GM19238 (cell line): ENCODE measurements around the gene MAGI1.

ENCODE experiments used
- DNase-seq: peaks from one replicate; pipeline ENCODE4 v3.0.0; 2011; ENCODE audit warnings: low spot score; ENCODE audit not compliant: insufficient read length

Gene MAGI1

DNA sequence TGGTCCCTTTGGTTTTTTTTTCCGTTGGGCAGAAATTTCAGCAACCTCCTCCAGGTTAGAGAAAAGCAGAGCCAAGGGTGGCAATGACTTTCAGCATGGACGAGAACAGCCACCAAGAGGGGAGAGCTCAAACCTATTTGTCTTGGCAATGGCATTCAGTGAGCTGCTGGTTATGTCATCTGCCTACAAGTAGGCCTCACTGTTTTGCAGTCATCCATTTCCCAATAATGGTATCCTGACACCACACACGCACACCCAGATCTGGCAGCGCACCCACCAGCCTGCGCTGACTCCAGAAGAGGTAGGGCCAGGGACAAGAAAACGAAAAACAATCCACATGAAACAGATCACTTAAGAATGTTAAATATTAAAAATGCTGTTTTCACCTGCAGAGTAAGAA lies 92.3 kb downstream of the MAGI1 start:
- no peak for DNase-seq

DNA sequence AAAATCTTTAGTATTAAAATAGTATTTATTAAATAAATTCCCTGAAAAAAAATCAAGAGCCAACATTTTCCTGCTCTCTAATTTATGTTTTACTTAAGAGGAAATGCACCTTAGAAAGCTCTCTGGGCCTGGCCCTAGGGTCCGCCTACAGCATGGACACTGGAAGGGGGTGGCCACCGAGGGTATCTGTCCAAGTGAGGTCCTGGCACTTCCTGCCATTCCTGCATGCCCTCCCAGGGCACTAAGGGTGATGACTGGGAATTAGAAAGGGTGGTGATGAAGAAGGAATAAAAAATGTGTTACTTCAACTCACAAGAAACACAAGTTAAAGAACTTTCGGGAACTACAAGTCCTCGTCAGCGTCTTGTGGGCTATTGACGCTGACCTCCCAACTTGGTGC lies 92.8 kb downstream of the MAGI1 start:
- no peak for DNase-seq

DNA sequence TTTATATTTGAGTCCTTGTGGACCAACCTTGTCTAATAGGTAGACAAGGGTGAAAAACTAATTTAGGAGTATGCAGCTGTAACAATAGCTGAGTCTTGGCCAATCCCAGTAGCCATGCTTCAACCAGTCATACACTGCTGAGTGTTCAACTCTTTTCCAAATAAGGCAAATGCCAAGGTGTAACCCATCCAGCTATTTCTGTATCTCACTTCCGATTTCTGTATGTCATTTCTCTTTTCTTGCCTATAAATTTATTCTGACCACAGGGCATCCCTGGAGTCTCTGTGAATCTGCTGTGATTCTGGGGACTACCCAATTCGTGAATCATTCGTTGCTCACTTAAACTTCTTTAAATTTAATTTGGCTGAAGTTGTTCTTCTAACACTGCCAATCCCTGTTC lies 93.2 kb downstream of the MAGI1 start:
- DNase-seq, result no peak

DNA sequence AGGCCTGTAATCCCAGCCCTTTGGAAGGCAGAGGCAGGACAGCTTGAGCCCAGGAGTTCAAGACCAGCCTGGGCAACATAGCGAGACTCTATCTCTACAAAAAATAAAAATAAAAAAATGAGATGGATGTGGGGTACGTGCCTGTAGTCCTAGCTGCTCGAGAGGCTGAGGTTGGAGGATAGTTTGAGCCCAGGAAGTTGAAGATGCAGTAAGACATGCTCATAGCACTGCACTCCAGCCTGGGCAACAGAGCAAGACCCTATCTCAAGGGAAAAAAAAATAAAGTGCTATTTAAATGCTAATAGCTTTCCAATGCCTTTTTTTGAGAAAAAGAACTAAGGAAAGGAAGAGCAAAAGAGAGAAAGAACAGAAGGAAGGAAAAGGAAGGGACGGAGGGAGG lies 94.5 kb downstream of the MAGI1 start:
- no peak for DNase-seq

DNA sequence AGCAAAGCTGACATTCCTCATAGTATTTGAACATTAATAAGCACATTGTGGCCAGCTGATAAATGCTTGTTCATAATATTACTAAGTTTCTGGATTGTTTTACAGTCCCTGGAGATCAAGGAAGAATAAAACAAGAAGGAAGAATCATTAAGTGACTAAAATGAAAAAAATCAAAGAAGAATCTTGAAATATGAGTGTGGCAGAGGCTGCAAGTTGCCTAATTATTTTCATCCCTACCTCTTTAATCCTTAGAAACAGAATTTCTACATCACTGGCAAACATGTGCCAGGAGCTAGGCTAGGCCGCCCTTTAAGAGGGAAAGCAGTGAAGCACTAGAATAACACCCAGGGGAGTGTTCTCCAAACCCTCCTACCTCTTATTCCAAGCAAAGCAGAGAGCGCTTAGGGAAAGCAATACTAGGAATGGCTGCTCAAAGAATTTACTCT lies 98.9 kb downstream of the MAGI1 start:
- DNase-seq, result no peak

DNA sequence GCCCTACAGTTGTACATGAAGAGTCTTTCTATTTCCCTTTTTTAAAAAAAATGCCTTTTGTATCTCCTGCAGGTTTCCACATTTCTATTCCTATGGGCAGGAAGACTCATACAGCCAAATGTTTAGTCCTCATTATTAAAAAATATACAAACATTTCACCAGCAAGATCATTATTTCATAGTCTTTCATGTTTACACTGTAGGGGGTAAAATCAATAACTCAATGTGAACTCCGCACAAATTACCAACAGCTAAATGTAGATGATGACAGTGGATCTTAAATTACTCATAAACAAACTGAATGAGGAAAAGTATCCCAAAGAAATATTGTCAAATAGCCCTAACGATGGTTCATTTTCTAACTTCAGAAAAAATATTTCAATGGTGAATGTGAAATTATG lies 99.5 kb downstream of the MAGI1 start:
- DNase-seq, result no peak

DNA sequence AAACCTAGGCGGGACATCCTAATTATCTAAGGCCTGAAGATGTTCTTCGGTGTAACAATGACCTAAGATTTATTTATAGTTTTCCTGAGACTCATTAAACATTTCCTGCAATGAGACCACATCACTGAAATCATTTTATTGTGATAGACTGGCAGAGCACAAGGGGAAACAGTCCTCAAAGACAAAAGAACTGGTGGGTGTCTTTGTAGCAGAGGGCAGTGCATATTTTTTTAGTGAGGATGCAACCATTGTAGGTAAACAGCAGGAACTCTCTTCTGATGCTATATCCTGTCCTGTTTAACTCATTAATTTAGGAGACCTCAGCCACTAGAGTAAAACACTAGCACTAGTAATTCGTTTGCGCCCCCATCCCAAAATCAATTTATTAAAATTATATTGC lies 100.0 kb downstream of the MAGI1 start:
- no peak for DNase-seq

DNA sequence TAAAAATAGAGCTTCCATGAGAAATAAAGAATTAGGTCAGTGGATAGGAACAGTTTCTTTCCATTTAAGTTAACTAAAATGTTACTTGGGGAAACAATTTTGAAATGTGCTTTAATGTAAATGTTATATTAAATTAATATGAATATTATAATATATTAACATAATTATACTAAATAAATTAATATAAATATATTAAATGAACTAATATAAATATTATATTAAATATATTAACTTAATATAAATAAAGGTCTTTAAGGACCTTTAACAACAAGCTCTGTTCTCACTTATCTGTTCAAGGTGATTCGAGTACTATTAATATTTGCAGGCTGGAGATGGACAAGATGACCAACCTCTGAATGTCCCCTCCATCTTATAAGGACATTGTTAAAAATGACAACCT lies 100.6 kb downstream of the MAGI1 start:
- DNase-seq, result no peak

DNA sequence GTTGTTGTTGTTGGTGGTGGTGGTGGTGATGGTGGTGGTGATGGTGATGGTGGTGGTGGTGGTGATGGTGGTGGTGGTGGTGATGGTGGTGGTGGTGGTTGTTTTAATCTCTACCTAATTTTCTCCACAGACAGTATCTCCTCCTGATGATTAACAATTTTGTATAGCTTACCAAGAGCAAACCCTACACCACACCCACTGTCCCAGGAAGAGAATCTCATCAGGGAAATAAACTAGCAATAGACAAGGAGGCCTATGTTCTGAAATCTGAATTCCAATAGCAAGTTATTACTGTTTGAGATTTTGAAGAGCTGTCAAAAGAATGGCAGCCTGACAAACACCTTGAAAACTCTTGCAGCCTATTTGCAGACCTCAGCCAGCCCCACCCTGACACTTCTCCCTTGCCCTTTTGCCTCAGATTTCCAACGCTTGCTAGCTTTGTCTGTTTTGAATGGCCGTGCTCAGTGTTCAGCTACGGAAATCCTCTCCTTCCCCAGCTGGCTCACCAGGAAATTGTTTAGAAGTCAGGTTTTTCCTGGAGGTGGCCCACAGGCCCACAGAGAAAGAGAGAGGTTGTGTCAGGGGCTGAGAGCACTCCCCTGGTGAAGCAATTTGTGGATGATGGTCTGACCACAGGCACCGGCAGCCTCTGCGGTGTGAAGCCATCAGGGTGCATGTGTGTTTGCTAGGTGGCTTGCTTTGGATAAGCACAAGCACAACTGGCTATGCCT lies 101.6 kb downstream of the MAGI1 start:
- no peak for DNase-seq

DNA sequence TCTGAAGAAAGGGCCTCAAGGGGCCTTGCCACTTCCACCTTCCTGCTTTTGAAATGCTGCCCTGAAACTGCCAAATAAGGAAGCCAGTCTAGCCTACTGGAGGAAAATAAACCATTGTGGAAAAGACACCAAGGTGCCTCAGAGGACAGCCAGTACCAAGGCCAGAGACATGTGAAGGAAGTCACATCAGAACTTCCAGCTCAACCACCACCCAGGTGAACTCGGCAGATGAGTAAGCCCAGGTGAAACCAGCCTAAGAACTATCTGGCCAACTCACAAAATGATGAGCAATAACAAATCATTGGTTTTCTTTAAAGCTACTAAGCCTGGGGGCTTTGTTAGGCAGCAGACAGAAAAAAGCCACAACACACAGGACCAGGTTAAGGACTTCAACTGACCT lies 103.0 kb downstream of the MAGI1 start:
- DNase-seq, result no peak

DNA sequence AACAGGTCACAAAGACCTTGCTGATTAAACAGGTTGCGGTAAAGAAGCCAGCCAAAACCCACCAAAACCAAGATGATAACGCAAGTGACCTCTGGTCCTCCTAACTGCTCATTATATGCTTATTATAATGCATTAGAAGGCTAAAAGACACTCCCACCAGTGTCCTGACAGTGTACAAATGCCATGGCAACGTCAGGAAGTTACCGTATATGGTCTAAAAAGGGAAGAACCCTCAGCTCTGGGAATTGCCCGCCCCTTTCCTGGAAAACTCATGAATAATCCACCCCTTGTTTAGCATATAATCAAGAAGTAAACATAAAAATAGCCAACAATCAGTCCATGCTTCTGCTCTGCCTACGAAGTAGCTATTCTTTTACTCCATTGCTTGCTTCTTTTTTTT lies 108.1 kb downstream of the MAGI1 start:
- no peak for DNase-seq

DNA sequence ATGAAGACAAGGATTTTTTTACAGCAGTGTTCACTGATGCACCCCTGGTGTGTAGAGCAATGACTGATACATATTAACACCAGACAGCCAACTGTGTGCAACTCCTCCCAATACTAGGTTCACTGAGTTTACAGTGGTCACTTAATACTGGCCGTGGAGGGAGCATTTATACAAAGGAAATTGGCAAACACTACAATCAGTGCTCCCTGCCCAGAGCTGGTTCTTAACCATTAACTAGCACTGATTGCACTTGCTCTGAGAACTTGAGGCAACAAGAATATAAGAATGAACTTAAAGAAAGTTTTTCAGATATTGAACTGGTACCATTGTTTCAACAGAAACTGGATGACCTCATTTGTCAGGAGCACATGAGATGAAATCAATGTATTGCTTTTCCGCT lies 110.6 kb downstream of the MAGI1 start:
- no peak for DNase-seq

DNA sequence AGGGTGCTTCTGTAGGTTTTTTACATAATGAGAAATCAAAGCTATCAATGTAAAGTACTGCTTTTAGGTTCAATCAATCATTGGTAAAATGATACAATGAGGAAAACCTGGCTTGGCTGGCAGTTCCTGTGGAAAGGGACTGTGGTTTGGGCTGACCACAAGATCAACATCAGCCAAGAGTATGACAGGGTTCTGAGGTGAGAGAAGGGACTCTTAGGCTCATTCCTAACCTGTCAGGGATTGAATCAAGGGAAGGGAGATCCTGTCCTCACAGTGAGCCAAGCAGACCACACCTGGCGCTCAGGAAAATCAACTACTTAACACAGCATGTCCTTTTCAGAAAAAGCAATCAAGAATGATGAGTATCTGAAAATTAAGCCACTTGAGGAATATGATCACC lies 111.1 kb downstream of the MAGI1 start:
- no peak for DNase-seq

DNA sequence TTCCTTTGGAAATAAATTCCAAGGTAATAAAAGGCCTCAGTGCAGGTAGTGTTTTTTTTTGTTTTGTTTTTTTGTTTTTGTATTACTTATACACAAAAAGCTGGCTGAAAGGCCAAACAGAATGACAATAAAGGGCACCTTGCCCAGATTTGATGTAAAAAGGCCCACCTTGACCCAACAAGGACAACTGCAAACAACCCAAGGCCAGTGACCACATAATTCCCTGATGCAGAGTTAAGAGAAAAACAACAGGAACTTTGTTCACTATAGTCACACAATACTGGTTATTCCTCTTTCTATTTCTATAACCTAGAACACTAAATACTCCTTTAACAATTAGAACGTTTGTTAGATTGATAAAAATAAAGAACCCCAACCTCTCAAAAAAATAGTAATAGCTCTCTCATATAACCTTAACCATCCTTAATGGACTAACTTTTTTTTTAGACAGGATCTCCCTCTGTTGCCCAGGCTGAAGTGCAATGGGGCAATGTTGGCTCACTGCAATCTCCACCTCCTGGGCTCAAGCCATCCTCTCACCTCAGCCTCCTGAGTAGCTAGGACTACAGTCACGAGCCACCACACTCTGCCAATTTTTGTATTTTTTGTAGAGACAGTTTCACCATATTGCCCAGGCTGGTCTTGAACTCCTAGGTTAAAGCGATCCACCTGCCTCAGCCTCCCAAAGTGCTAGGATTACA lies 113.3 kb downstream of the MAGI1 start:
- no peak for DNase-seq

DNA sequence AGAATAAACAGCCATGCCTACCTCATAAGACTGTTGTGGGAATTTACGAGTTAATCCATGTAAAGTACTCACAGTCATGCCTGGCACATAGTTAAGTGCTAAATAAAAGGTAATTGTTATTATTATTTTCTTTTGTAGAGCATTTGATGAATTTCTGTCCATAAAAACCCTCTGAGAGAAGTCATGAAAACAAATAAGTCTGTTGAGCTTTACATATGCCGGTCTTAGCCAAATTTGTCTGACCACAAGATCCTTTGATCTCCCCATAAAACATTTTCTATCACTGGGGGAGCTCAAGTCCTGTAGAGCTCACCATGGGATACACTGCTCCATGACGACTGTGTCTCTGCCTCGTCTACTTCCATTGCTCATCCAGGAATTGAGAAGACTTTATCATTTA lies 114.0 kb downstream of the MAGI1 start:
- no peak for DNase-seq

DNA sequence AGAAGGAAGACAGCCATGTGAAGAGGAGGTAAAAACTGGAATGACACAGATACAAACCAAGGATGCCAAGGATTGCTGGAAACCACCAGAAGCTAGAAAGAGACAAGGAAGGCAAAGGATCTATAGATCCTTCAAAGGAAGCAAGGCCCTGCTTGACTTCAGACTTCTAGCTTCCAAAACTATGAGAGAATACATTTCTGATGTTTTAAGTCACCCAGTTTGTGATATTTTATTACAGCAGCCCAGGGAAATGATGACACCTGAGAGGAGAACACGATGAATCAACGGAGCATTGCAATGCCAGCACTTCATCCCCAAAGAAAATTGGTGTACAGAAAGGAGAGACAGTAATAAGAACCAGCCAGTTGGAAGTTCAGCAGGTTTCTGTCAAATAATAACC lies 116.3 kb downstream of the MAGI1 start:
- no peak for DNase-seq

DNA sequence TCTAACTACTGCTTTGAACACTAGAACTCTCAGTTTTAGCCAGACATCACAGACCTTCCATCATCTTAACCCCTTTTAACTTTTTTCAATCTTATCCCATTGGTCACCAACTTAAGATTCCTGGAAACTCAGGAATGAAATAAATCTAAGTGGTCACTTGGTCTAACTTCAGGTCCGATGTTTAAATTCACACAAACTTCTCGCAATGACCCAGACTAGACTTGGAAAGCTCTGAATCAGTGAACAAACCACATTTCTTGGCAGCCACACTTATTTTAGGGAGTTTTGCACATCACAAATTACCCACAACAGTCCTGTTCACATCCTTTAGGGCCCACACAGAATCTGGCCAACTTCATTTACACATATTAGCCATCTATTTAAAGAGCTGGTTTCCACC lies 118.9 kb downstream of the MAGI1 start:
- DNase-seq, result no peak

DNA sequence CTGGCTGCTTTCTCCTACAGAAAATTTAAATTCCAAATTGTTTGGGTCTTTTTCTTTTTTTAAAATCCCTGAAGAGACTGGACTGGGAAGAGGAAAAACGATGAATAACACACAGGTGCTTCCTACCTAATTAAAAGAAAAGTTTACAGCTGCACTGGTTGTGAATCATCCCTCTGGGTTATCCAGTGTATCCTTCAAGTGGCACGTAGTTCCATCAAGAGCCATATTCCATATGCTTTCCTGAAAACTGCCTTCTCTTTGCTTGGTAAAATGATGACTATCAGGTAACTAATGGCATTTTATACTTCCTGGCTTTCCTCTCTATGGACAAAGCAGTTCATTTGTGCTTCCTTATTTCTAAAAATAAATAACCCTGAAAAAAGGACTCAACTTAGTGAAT lies 123.2 kb downstream of the MAGI1 start:
- DNase-seq, result no peak

DNA sequence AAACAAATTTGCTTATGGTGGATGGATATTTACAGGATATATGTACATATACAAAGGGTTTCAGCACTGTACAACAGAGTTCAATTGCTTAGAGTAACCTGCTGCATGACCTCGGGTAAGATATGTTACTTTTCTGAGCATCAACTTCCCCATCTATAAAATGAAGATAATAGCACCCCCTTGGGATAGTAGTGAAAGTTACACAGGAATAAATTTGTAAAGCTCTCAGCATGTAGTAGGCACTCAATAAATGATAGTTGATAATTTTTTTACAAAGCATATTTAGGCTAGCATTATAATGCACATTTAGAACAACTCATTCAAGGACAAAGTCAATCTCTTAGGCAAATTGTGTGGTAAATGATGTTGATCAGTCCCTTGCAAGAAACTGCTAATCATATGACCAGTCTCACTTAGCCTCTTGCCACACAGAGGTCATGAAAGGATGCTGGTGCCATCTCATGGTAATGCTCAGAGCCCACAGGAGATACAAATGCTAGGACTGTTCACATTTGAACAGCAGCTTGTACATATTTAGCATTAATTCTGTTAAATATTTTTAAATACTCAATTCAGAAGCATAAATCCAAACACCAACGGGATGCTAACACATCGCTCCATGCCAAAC lies 123.9 kb downstream of the MAGI1 start:
- no peak for DNase-seq

DNA sequence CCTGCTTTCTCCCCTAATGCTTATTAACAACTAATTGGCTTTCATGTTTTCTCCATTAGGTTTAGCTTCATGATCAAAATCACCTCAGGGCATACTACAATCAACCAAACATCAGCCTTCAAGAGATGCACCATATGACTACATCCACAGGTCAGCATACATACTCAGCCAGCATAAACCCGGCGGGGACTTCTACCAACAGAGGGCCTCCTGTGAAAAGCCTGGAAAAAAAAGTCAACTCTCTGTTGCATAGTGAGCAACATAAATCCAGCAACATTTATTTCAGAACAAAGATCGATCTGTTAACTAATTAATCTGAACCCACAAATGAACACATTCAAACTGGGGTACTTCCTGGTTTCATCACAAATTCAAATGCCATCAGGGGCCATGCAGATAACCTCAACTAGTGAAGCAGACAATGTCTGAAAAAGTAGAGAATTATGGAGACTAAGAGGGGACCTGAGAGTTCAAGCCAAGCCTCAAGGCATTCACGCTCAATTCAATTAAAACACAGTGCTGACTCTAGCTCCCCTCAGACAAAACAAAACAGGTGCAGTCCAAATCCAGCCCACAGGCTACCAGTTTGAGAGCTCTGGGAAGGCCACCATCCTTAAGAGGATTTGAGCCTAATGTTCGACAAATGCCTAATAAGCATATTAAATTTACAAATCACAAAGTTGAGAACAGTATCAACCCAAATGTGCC lies 124.5 kb downstream of the MAGI1 start:
- DNase-seq, result no peak

DNA sequence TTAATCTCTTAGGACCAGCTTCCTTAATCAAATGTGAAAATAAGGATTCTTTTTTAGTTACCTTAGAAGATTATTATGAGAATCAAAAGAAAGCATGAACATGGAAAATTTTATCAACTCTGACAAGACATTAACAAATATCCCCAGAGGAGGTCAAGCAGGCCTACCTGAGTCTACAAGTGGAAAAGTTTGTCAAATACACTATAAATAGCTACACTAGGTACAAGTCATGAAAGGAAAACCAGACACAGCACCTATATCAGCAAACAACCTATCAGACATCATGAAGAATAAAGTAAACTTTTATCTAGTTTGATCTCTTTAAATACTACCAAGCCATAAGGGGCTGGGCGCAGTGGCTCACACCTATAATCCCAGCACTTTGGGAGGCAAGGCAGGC lies 126.1 kb downstream of the MAGI1 start:
- no peak for DNase-seq

DNA sequence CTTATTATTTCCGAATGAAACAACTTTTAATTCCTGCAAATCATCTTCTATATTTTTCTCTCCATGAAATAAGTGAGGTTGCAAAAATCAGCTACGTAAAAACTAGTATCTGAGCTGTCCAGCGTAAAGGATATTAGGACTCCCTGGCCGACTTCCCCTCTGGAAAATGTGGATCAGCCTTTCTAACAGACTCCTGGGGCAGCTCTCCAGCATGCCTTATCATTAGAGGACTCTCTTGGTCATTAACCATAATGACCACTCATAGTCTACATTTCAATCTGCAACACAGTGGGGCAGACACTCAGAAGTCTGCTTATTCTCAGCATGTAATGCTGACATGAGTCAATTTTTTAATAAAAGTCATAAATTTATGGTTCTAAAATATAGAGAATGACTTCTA lies 130.1 kb downstream of the MAGI1 start:
- no peak for DNase-seq
